ENCODE measurements around the gene LIMS2.
A peak's percentile ranks its signal among the peaks of the same experiment; 100 is the strongest.

LIMS2 gene
- 1.8 to 4.5 (median 2.4) reads per million in 4 donors for total RNA-seq

GRCh38 chr2:127675331-127676261 lies at the start of gene LIMS2:
Gene LIMS2, minus strand, starts transcription at chr2:127675530. Its CDS starts 506 bp downstream, at chr2:127675024.
- no peak for DNase-seq

GRCh38 chr2:127722807-127723206 lies 47.5 kb upstream of the LIMS2 start:
- no peak for DNase-seq

GRCh38 chr2:127721978-127722355 lies 46.6 kb upstream of the LIMS2 start:
- DNase-seq = no peak

GRCh38 chr2:127721311-127721977 lies 46.1 kb upstream of the LIMS2 start:
- DNase-seq = no peak

- DNase-seq = no peak
Measured at GRCh38 chr2:127719301-127720218, 44.2 kb upstream of the LIMS2 start.

GRCh38 chr2:127718271-127718670 lies 42.9 kb upstream of the LIMS2 start:
- no peak for DNase-seq

- no peak for DNase-seq
Measured at GRCh38 chr2:127715778-127716449, 40.6 kb upstream of the LIMS2 start.

- no peak for DNase-seq
Measured at GRCh38 chr2:127713562-127713961, 38.2 kb upstream of the LIMS2 start.

GRCh38 chr2:127712999-127713398 lies 37.7 kb upstream of the LIMS2 start:
- DNase-seq = no peak

GRCh38 chr2:127709336-127709735 lies 34.0 kb upstream of the LIMS2 start:
- no peak for DNase-seq

- no peak for DNase-seq
Measured at GRCh38 chr2:127707890-127708648, 32.7 kb upstream of the LIMS2 start.

- DNase-seq = no peak
Measured at GRCh38 chr2:127706215-127706990, 31.1 kb upstream of the LIMS2 start.

- DNase-seq = no peak
Measured at GRCh38 chr2:127705391-127706065, 30.2 kb upstream of the LIMS2 start.

GRCh38 chr2:127704641-127705390 lies 29.5 kb upstream of the LIMS2 start:
- no peak for DNase-seq

- DNase-seq = no peak
Measured at GRCh38 chr2:127703282-127703681, 28.0 kb upstream of the LIMS2 start.

- DNase-seq = no peak
Measured at GRCh38 chr2:127702395-127703009, 27.2 kb upstream of the LIMS2 start.

- peak; percentile 59 to 92 (median 73) for DNase-seq
Measured at GRCh38 chr2:127701651-127702394, 26.5 kb upstream of the LIMS2 start.

- peak; percentile 75 to 95 (median 84) for DNase-seq
Measured at GRCh38 chr2:127701193-127701650, 25.9 kb upstream of the LIMS2 start, which contains the start of gene SFT2D3. Gene SFT2D3, plus strand, starts transcription at chr2:127701497. Its CDS starts 32 bp downstream, at chr2:127701529.
